Heart left ventricle (tissue), 16 donors: Measurements from ENCODE around the gene ZFP36L1. TPM values are rescaled to one million over a fixed set of nuclear protein-coding genes. Genes with fewer than 3 reads are reported as not detected.
"Not testable (repeated sequence)": the region's sequence is repeated elsewhere in the genome, so short reads cannot be mapped to it uniquely, and the experiment has no call there.

Experiments
- ATAC-seq, 4 donors: fragments of 200-7000 bp; cut with Tn5 transposase; one replicate each; pipeline ENCODE4 v1.9.1; 2020 to 2022; ENCODE audit warnings: moderate library complexity in 4 of 4, mild to moderate bottlenecking in 3 of 4, moderate number of reproducible peaks in 1 of 4
- DNase-seq, 5 donors: peaks; one replicate each; pipeline ENCODE4 v3.0.0-alpha.2; 2020
- H3K27ac ChIP-seq, 12 donors: fragments of 200-600 bp; sonication (generic) in 4 of 12; one replicate each; pipeline versions ENCODE4 v1.5.0 to v1.8.0; 2016 to 2022; ENCODE audit warnings: mild to moderate bottlenecking in 2 of 12
- H3K27me3 ChIP-seq, 9 donors: fragments of 200-600 bp; sonication (generic) in 2 of 9; one replicate each; pipeline versions ENCODE4 v1.5.1 to v1.8.0; 2016 to 2022; ENCODE audit warnings: mild to moderate bottlenecking in 3 of 9
- H3K36me3 ChIP-seq, 9 donors: fragments of 200-600 bp; sonication (generic) in 2 of 9; one replicate each; pipeline versions ENCODE4 v1.5.0 to v1.8.0; 2018 to 2022; ENCODE audit warnings: mild to moderate bottlenecking in 2 of 9
- H3K4me1 ChIP-seq, 12 donors: fragments of 200-600 bp; sonication (generic) in 4 of 12; one replicate each; pipeline versions ENCODE4 v1.5.0 to v1.8.0; 2016 to 2022; ENCODE audit warnings: mild to moderate bottlenecking in 3 of 12
- H3K4me3 ChIP-seq, 12 donors: fragments of 200-600 bp; sonication (generic) in 4 of 12; one replicate each; pipeline versions ENCODE4 v1.5.0 to v1.8.0; 2017 to 2022; ENCODE audit warnings: mild to moderate bottlenecking in 9 of 12, moderate library complexity in 4 of 12
- H3K9me3 ChIP-seq, 12 donors: fragments of 200-600 bp; sonication (generic) in 4 of 12; one replicate each; pipeline versions ENCODE4 v1.5.0 to v1.8.0; 2016 to 2022; ENCODE audit warnings: mild to moderate bottlenecking in 1 of 12
- POLR2A ChIP-seq, 2 donors: fragments of 450-650 bp; IDR thresholded peaks; one replicate each; pipeline ENCODE4 v1.6.1; 2017; ENCODE audit warnings: antibody characterized with exemption in 2 of 2, mild to moderate bottlenecking in 2 of 2, moderate library complexity in 2 of 2
- WGBS, 4 donors: extraction: QIAGEN DNeasy Blood & Tissue Kit in 2 of 4; methylation state at CpG; one replicate each; pipeline versions ENCODE4 v1.1.5 to v1.1.7; 2013 to 2018; 5-methylcytosine and 5-hydroxymethylcytosine counted together
- intact Hi-C, 10 donors: fragments of 100-400 bp; cut with DNase I; formaldehyde crosslinking; loops; one replicate each; pipeline versions ENCODE4 v1.11.1 to v1.14.2; 2022
- polyA plus RNA-seq, 2 donors: library from polyadenylated mRNA; stranded (reverse); fragments of 200-250 nt; gene quantifications; one replicate each; pipeline ENCODE4 v1.2.3, GENCODE V29; 2013
- total RNA-seq, 9 donors: library from RNA; depleted of rRNA in 2 of 9; stranded (reverse); fragments of >200 nt in 2 of 9; fragmentation: NEBNext Ultra II Directional in 3 of 9; extraction: Animal tissue kit (Norgen Biotek cat#: 25700) in 3 of 9; gene quantifications; one replicate each; pipeline versions ENCODE4 v1.1.0 to v1.2.4, GENCODE V29; 2016 to 2023
- TF ChIP-seq, protein P1 (sequence below), 12 donors: fragments of 200-600 bp; sonication (generic) in 4 of 12; IDR thresholded peaks; one replicate each; pipeline versions ENCODE4 v1.5.0 to v1.8.0; 2018 to 2022; ENCODE audit warnings: antibody characterized with exemption in 12 of 12, mild to moderate bottlenecking in 5 of 12
- donor health status: ischemic (EF 13 %, LVEDD 7.1; RV severe dilation, severe dysfunction).
- donor health status: healthy with polysubstance abuse.
- donor health status: DM: no; HTN: yes; CAD: no.
- donor health status: DM: no; HTN: no; CAD: no.
- donor health status: ischemic (EF 25% LVEDD 6.9; RV normal size, moderate dysfunction).
- donor health status: ischemic (EF 25% LVEDD 5.7; RV mildly dilated, moderate dysfunction).
- donor health status: healthy.
- donor health status: DM: yes; HTN: yes; CAD: no.
- donor health status: ischemic (EF 35%, LVEDD 5.7; RV mildly dilated, moderate dysfunction).
- donor health status: nonischemic (EF 11% LVEDD 7.7; RV severe dilation, severe dysfunction).
- donor health status: DM: yes; HTN: yes; CAD: no.
- donor health status: PGD.
- donor health status: ischemic (EF 29% LVEDD 5.4; RV normal size, mild dysfunction).
- donor health status: nonischemic (EF 23%, LVEDD 6.1; RV moderate dilation, normal function).

Gene ZFP36L1
- total and polyA plus RNA-seq, 11 donors, result 21.2 to 183 (median 68.9) TPM

DNA sequence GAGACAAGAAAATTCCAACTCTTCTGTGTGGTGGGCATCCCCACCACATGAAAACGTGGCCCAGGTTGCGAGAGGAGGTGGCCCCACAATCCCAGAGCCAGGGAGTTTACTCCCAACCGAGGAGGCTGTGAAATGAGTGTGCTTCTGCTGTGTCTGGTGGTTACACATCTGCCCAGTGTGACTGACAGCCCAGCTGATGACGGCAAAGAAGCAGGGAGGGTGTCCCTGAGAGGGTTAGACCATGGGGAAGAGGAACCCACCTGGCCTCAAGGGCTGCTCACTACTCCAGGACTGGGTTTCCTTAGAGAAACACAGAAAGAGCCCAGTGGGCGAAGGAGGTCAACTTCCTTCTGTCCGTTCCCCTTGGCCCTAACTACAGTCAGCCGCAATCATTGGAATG lies 24.6 kb downstream of the ZFP36L1 start:
- Histone ChIP-seq H3K36me3 (no peaks in the 10 kb centered on the region), H3K4me1 (peaks cover 0 to 40% (median 18%) of the 10 kb centered on the region in 12 donors), H3K27me3 (no peaks in the 10 kb centered on the region), H3K4me3 (no peak overlapping the region), H3K9me3 (no peaks in the 10 kb centered on the region), H3K27ac (no peak overlapping the region)
- 92 to 96% (median 92%) methylated on average over 7 of the region's 7 CpGs for WGBS, 4 donors
- intact Hi-C loops, result no loop called here
- TF ChIP-seq, protein P1, sequence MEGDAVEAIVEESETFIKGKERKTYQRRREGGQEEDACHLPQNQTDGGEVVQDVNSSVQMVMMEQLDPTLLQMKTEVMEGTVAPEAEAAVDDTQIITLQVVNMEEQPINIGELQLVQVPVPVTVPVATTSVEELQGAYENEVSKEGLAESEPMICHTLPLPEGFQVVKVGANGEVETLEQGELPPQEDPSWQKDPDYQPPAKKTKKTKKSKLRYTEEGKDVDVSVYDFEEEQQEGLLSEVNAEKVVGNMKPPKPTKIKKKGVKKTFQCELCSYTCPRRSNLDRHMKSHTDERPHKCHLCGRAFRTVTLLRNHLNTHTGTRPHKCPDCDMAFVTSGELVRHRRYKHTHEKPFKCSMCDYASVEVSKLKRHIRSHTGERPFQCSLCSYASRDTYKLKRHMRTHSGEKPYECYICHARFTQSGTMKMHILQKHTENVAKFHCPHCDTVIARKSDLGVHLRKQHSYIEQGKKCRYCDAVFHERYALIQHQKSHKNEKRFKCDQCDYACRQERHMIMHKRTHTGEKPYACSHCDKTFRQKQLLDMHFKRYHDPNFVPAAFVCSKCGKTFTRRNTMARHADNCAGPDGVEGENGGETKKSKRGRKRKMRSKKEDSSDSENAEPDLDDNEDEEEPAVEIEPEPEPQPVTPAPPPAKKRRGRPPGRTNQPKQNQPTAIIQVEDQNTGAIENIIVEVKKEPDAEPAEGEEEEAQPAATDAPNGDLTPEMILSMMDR (IDR thresholded peaks at IDR 0.05), result no peak
- TF ChIP-seq POLR2A (IDR thresholded peaks at IDR 0.05), result no peak
- ATAC-seq, result no peak
- DNase-seq, result peak in 1 of 5 donors; percentile 19

DNA sequence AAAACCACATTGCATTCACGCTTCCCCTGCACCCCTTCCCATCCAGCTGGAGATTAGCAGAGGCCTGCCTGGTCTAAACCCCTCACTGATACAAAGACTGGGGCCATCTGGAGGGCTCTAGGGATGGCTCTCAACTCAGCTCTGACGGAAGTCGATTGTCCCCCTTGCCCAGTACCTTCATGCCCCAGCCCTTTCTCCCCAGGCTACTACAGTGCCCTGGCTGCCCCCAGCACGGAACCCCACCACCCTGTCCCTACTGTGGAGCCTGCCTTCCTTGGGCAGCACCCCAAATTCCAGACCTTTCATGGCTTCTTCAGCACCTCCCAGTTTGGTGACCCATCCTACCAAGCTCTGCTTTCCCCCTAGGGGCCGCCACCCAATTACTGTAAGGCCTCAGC lies 25.6 kb downstream of the ZFP36L1 start:
- intact Hi-C loops, result no loop called here
- Histone ChIP-seq H3K4me3 (no peak overlapping the region), H3K36me3 (no peaks in the 10 kb centered on the region), H3K27ac (no peak overlapping the region), H3K9me3 (no peaks in the 10 kb centered on the region), H3K4me1 (peaks cover 5 to 43% (median 24%) of the 10 kb centered on the region in 12 donors), H3K27me3 (no peaks in the 10 kb centered on the region)
- DNase-seq (peak in 1 of 5 donors; percentile 14), ATAC-seq (no peak)
- 96 to 99% (median 98%) methylated on average over 5 of the region's 5 CpGs for WGBS, 4 donors
- TF ChIP-seq POLR2A (IDR thresholded peaks at IDR 0.05), result no peak
- TF ChIP-seq, protein P1 (IDR thresholded peaks at IDR 0.05), result no peak

DNA sequence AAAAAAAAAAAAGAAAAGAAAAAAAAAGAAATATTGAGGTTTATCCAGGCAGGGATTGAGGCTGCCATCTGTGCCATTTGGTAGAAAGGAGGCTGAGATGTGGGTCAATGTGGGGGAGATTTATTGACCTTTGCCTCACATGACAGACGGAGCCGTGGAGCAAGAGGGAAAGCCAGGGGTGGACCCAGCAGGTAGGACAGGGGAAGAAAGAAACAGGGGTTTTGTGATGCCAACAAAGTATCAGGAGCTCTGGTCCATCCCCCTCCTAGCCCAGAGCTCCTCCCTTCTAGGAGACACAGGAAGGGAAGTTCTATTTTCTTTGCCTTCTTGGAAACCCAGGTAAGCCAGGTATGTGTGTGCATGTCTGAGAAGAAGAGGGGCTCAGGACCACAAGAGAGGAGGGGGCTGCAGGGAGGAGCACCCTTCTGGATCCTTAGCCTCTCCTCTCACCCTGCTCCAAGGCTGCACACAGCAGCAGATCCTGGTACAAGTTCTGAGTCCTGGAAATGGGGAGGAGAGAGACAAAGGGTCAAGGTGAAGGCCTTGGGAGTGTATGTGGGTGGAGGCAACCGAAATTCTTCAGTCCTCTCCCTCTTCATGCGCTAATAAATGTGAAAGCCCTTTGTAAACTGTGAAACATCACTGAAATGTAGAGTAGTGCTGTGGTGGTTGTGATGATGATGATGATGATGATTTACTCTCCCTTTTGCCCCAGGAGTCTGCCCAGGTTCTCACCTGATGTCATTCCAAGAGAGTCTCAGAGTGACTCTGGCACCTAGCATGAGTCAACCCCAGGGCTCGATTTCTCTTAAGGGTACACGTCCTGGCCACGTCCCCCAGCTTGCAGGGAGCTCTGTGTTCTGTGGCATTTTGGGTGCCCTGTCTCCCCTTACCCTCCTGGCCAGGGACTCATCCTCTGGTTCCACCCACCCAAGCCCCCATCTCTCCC lies 26.3 kb downstream of the ZFP36L1 start:
- Histone ChIP-seq H3K27ac (no peak overlapping the region), H3K4me1 (peaks cover 5 to 43% (median 24%) of the 10 kb centered on the region in 12 donors), H3K27me3 (no peaks in the 10 kb centered on the region), H3K9me3 (no peaks in the 10 kb centered on the region), H3K36me3 (no peaks in the 10 kb centered on the region), H3K4me3 (no peak overlapping the region)
- WGBS, 4 donors, result 80 to 95% (median 85%) methylated on average over 7 of the region's 7 CpGs
- DNase-seq (peak in 1 of 5 donors; percentile 5), ATAC-seq (no peak)
- intact Hi-C loops, result no loop called here
- no peak for TF ChIP-seq POLR2A (IDR thresholded peaks at IDR 0.05)
- TF ChIP-seq, protein P1 (IDR thresholded peaks at IDR 0.05), result no peak

DNA sequence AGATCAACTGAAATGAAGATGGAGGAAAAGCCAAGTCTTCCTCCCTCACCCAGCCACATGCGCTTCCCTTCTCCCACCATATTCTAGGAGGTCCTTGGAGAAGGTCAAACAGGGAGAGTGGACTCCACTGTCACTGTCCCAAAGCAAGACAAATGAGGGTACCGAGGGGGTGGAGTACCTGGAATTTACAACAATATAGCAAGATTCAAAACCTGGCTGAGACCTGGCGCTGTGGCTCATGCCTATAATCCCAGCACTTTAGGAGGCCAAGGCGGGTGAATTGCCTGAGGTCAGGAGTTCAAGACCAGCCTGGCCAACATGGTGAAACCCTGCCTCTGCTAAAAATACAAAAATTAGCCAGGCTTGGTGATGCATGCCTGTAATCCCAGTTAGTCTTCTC lies 29.0 kb downstream of the ZFP36L1 start:
- peak in 1 of 5 donors; percentile 14 for DNase-seq
- Histone ChIP-seq H3K27ac (peak overlapping the region in 10 of 12 donors; percentile 62 to 91 (median 75)), H3K4me1 (peaks cover 5 to 52% (median 27%) of the 10 kb centered on the region in 12 donors)
- H3K9me3 ChIP-seq, H3K4me3 ChIP-seq, ATAC-seq, intact Hi-C loops, H3K36me3 ChIP-seq, H3K27me3 ChIP-seq: not testable (repeated sequence)
- 91 to 97% (median 94%) methylated on average over 4 of the region's 4 CpGs for WGBS, 4 donors
